ENCODE measurements around the gene CHIT1. TPM values are rescaled to one million over a fixed set of nuclear protein-coding genes. Genes with fewer than 3 reads are reported as not detected.

The CHIT1 gene
- polyA plus RNA-seq, 1 of the 3 experiments (the other 2 are of a cell fraction) = not detected

DNA sequence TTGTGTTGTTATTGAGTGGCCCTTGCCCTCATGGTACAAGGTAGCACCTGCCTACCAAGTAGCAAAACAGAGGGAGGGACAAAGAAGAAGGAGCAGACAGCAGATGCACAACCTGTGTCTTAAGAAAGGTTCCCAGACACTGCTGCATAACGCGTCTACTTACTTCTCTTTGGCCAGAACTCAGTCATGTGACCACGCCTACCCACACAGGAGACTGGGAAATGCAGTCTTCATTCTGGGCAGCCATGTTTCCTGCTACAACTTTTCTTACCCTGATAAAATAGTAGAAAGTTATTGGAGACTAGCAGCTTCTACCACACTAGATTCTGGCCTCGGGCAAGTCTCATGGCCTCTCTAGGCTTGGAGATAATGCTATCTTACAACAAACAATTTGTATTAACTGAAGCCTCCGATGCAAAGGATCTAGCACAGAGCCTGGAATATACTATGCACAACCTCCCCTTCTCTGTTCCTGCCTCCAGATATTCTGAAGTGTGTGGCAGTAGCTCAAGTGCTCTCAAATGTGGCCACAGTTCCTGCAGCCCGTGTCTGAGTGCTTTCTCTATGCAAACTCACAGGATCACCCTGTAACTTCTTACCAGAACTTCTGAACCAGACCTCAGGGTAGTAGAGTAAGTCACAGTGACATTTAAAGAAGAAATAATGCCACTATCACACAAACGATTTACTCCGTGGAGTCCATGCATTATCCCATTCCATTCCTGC is 41.7 kb upstream of the CHIT1 start:
- Histone ChIP-seq H3K27me3 (ENCODE audit: insufficient read depth) (no peaks in the 10 kb centered on the region), H3K36me3 (replicated peaks in 1 of 2; ENCODE audit: control insufficient read depth in 1 of 2, insufficient read depth in 2 of 2, low read length in 1 of 2) (no peaks in the 10 kb centered on the region), H2AFZ (ENCODE audit: low read depth) (peak overlapping the region; percentile 94), H4K20me1 (ENCODE audit: insufficient read depth) (no peaks in the 10 kb centered on the region), H3K4me2 (no peak overlapping the region), H3K79me2 (ENCODE audit: insufficient read depth) (no peaks in the 10 kb centered on the region), H3K4me3 (ENCODE audit: low read depth in 2 of 2, low read length in 1 of 2) (no peak overlapping the region; a peak in 1 of 4 replicates), H3K4me1 (ENCODE audit: control insufficient read depth in 1 of 2, insufficient read depth in 2 of 2, low read depth in 1 of 2, low read length in 1 of 2) (peaks cover 0 to 24% of the 10 kb centered on the region in 2 experiments; a peak in 1 of 4 replicates), H3F3A (replicated peaks; ENCODE audit: insufficient read depth) (no peaks in the 10 kb centered on the region), H3K9me3 (no peaks in the 10 kb centered on the region), H3K9ac (no peak overlapping the region), H3K27ac (ENCODE audit: low read depth in 2 of 2, low read length in 1 of 2) (no peak overlapping the region), H3K9me2 (no peaks in the 10 kb centered on the region)
- TF ChIP-seq RCOR1 (IDR thresholded peaks at IDR 0.05; ENCODE audit: low read length) = no peak
- no peak for TF ChIP-seq NFIC (IDR thresholded peaks at IDR 0.05; ENCODE audit: borderline replicate concordance)
- TF ChIP-seq, protein P1, sequence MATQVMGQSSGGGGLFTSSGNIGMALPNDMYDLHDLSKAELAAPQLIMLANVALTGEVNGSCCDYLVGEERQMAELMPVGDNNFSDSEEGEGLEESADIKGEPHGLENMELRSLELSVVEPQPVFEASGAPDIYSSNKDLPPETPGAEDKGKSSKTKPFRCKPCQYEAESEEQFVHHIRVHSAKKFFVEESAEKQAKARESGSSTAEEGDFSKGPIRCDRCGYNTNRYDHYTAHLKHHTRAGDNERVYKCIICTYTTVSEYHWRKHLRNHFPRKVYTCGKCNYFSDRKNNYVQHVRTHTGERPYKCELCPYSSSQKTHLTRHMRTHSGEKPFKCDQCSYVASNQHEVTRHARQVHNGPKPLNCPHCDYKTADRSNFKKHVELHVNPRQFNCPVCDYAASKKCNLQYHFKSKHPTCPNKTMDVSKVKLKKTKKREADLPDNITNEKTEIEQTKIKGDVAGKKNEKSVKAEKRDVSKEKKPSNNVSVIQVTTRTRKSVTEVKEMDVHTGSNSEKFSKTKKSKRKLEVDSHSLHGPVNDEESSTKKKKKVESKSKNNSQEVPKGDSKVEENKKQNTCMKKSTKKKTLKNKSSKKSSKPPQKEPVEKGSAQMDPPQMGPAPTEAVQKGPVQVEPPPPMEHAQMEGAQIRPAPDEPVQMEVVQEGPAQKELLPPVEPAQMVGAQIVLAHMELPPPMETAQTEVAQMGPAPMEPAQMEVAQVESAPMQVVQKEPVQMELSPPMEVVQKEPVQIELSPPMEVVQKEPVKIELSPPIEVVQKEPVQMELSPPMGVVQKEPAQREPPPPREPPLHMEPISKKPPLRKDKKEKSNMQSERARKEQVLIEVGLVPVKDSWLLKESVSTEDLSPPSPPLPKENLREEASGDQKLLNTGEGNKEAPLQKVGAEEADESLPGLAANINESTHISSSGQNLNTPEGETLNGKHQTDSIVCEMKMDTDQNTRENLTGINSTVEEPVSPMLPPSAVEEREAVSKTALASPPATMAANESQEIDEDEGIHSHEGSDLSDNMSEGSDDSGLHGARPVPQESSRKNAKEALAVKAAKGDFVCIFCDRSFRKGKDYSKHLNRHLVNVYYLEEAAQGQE (IDR thresholded peaks at IDR 0.05; ENCODE audit: low read depth, low read length) = no peak
- TF ChIP-seq ELF1 (IDR thresholded peaks at IDR 0.05) = no peak
- no peak for TF ChIP-seq CHD2 (IDR thresholded peaks at IDR 0.05; ENCODE audit: low read length, partially characterized antibody)
- TF ChIP-seq GATA2 (CRISPR knock-in tag; IDR thresholded peaks at IDR 0.05) = no peak
- peak; percentile 92 for TF ChIP-seq YY1 (IDR thresholded peaks at IDR 0.05; ENCODE audit: low read depth)
- TF ChIP-seq, protein P2, sequence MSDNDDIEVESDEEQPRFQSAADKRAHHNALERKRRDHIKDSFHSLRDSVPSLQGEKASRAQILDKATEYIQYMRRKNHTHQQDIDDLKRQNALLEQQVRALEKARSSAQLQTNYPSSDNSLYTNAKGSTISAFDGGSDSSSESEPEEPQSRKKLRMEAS (IDR thresholded peaks at IDR 0.05; ENCODE audit: low read depth) = no peak
- TF ChIP-seq, protein P3, sequence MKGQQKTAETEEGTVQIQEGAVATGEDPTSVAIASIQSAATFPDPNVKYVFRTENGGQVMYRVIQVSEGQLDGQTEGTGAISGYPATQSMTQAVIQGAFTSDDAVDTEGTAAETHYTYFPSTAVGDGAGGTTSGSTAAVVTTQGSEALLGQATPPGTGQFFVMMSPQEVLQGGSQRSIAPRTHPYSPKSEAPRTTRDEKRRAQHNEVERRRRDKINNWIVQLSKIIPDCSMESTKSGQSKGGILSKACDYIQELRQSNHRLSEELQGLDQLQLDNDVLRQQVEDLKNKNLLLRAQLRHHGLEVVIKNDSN (IDR thresholded peaks at IDR 0.05; ENCODE audit: borderline replicate concordance, low read depth) = peak; percentile 94
- peak; percentile 39; the same call in 1 of the 2 replicates for TF ChIP-seq POLR2AphosphoS5 (IDR thresholded peaks at IDR 0.05; ENCODE audit: low read depth, low read length)
- TF ChIP-seq FOXM1 (IDR thresholded peaks at IDR 0.05; ENCODE audit: low read depth) = no peak
- TF ChIP-seq SMC3 (IDR thresholded peaks at IDR 0.05; ENCODE audit: low read depth, low read length) = no peak
- no peak for TF ChIP-seq FOSL2 (IDR thresholded peaks at IDR 0.05; ENCODE audit: borderline replicate concordance, low read depth)
- TF ChIP-seq, protein P4, sequence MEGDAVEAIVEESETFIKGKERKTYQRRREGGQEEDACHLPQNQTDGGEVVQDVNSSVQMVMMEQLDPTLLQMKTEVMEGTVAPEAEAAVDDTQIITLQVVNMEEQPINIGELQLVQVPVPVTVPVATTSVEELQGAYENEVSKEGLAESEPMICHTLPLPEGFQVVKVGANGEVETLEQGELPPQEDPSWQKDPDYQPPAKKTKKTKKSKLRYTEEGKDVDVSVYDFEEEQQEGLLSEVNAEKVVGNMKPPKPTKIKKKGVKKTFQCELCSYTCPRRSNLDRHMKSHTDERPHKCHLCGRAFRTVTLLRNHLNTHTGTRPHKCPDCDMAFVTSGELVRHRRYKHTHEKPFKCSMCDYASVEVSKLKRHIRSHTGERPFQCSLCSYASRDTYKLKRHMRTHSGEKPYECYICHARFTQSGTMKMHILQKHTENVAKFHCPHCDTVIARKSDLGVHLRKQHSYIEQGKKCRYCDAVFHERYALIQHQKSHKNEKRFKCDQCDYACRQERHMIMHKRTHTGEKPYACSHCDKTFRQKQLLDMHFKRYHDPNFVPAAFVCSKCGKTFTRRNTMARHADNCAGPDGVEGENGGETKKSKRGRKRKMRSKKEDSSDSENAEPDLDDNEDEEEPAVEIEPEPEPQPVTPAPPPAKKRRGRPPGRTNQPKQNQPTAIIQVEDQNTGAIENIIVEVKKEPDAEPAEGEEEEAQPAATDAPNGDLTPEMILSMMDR (IDR thresholded peaks at IDR 0.05) = no peak
- TF ChIP-seq, protein P5, sequence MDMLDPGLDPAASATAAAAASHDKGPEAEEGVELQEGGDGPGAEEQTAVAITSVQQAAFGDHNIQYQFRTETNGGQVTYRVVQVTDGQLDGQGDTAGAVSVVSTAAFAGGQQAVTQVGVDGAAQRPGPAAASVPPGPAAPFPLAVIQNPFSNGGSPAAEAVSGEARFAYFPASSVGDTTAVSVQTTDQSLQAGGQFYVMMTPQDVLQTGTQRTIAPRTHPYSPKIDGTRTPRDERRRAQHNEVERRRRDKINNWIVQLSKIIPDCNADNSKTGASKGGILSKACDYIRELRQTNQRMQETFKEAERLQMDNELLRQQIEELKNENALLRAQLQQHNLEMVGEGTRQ (IDR thresholded peaks at IDR 0.05; ENCODE audit: borderline replicate concordance, low read depth, low read length) = peak; percentile 50; the same call in 1 of the 2 replicates
- 52% methylated on average over 8 of the region's 8 CpGs for WGBS (ENCODE audit: low lambda C conversion rate)
- ChIA-PET POLR2A (no interaction called here), CTCF (interaction anchor here (0.7 to 31.2 kb wide), 15 partner anchors 14 to 225 kb away, joined by 3 to 817 read pairs (median 40); partner anchors contain the start of genes ADORA1, BTG2 and FMOD)
- peak; percentile 45 for DNase-seq
